ENCODE measurements around the gene ZNF76. TPM values are rescaled to one million over a fixed set of nuclear protein-coding genes. Genes with fewer than 3 reads are reported as not detected.

ZNF76 gene
- total and polyA plus RNA-seq, 9 of the 15 experiments (the other 6 are each of a cell fraction or from before 2014, with no cell fraction given): 1.2 to 17.8 (median 10.7) TPM

- DNase-seq (ENCODE audit: extremely low read depth in 1 of 4, low spot score in 3 of 4) (peak; percentile 99 to 100 (median 100)), FAIRE-seq (peak; percentile 94), ATAC-seq (peak; percentile 97)
- under 1% methylated on average over 42 of the region's 77 CpGs for WGBS (ENCODE audit: insufficient coverage, low coverage, missing lambda C conversion rate)
- Histone ChIP-seq H3K36me3 (ENCODE audit: control insufficient read depth, insufficient read depth, low read length) (peaks cover 7% of the 10 kb centered on the region; the same call in 1 of the 3 replicates), H3K4me3 (peak within 1 kb of the TSS; percentile 73), H3K9ac (ENCODE audit: insufficient read depth in 1 of 2, low read depth in 2 of 2, low read length in 2 of 2) (peak within 1 kb of the TSS; percentile 69 to 98), H3K79me2 (ENCODE audit: control insufficient read depth, insufficient read depth, low read length) (peaks cover 37% of the 10 kb centered on the region), H2AFZ (ENCODE audit: low read depth, low read length) (peak within 1 kb of the TSS; percentile 89), H3K9me3 (replicated peaks; ENCODE audit: control insufficient read depth, insufficient read depth, low read depth, low read length) (no peaks in the 10 kb centered on the region), H4K20me1 (replicated peaks; ENCODE audit: control insufficient read depth, insufficient read depth, low read length) (peaks cover 43% of the 10 kb centered on the region), H3K4me2 (ENCODE audit: insufficient read depth, low read length) (peak within 1 kb of the TSS; percentile 92), H3K27ac (ENCODE audit: extremely low read depth, low read depth, low read length) (peak within 1 kb of the TSS; percentile 72), H3K9me1 (ENCODE audit: control insufficient read depth, insufficient read depth, low read length) (peaks cover 5% of the 10 kb centered on the region), H3K27me3 (ENCODE audit: control insufficient read depth in 2 of 2, insufficient read depth in 2 of 2, low read length in 2 of 2) (peaks cover 0 to 6% of the 10 kb centered on the region in 2 experiments; a peak in 2 of 5 replicates), H3K4me1 (replicated peaks in 1 of 2; ENCODE audit: control insufficient read depth in 2 of 2, insufficient read depth in 2 of 2, low read length in 2 of 2) (peaks cover 26 to 28% of the 10 kb centered on the region in 2 experiments; a peak in 4 of 5 replicates)
- intact Hi-C loops (cut with micrococcal nuclease): loop anchor here (1.0 to 2.0 kb wide), 5 partner anchors 20 to 126 kb away; partner anchors contain the start of genes DEF6 and RPL10A
- in situ Hi-C loops (cut with MboI): loop anchor here (5.0 kb wide), 1 partner anchor 125 kb away; the partner anchor contains the start of gene RPL10A
- POLR2A ChIA-PET: interaction anchor here (0.6 to 3.5 kb wide), 14 partner anchors 11 to 249 kb away, joined by 3 to 29 read pairs (median 4); partner anchors contain the start of gene ZNF76
- CTCF ChIA-PET (ENCODE audit: low intra/inter-chr PET ratio): interaction anchor here (0.6 to 2.7 kb wide), 6 partner anchors 48 to 153 kb away, joined by 3 to 26 read pairs (median 12); partner anchors contain the start of genes FANCE and RPL10A
- no TSS peak for BruUV-seq (replicated peaks)
- no peak for TF ChIP-seq HEY1 (CRISPR knock-in tag; IDR thresholded peaks at IDR 0.05; ENCODE audit: borderline replicate concordance)
- no peak for TF ChIP-seq ILF3 (IDR thresholded peaks at IDR 0.05; ENCODE audit: borderline replicate concordance)
- TF ChIP-seq TRIM28 (IDR thresholded peaks at IDR 0.05): no peak
- peak; percentile 64; the same call in 1 of the 2 replicates for TF ChIP-seq ELF1 (tag; IDR thresholded peaks at IDR 0.05)
- no peak for TF ChIP-seq ZNF253 (CRISPR knock-in tag; conservative IDR thresholded peaks at IDR 0.05)
- TF ChIP-seq ZKSCAN3 (CRISPR knock-in tag; IDR thresholded peaks at IDR 0.05): no peak
- no peak for TF ChIP-seq MCM5 (IDR thresholded peaks at IDR 0.05; ENCODE audit: low read depth)
- TF ChIP-seq CHD1 (IDR thresholded peaks at IDR 0.05; ENCODE audit: low read length): no peak
- TF ChIP-seq CTBP1 (IDR thresholded peaks at IDR 0.05; ENCODE audit: borderline replicate concordance): peak; percentile 83
- TF ChIP-seq MEIS2 (IDR thresholded peaks at IDR 0.05; ENCODE audit: partially characterized antibody): no peak
- 0 out of 2 replicates have a peak, but pooled peaks have one; percentile 5 for TF ChIP-seq CEBPZ (IDR thresholded peaks at IDR 0.05; ENCODE audit: borderline replicate concordance, low read depth, low read length)
- peak; percentile 46; the same call in 1 of the 2 replicates for TF ChIP-seq RNF2 (IDR thresholded peaks at IDR 0.05)
- TF ChIP-seq DEAF1 (CRISPR knock-in tag; IDR thresholded peaks at IDR 0.05): peak; percentile 100
- TF ChIP-seq GABPB2 (CRISPR knock-in tag; conservative IDR thresholded peaks at IDR 0.05): no peak
- no peak for TF ChIP-seq PTTG1 (tag; IDR thresholded peaks at IDR 0.05; ENCODE audit: low read depth)
- no peak for TF ChIP-seq E2F3 (CRISPR knock-in tag; IDR thresholded peaks at IDR 0.05)
- TF ChIP-seq SMAD1 (IDR thresholded peaks at IDR 0.05; ENCODE audit: low read depth, low read length, partially characterized antibody): no peak
- TF ChIP-seq ZNF282 (CRISPR knock-in tag; IDR thresholded peaks at IDR 0.05): peak; percentile 41; the same call in 1 of the 2 replicates
Observed at GRCh38 chr6:35342258-35343091, 82.9 kb downstream of the ZNF76 start, which contains the start of gene PPARD. Gene PPARD (plus strand): TSS chr6:35342558. CDS start chr6:35411088, 68,530 bp downstream.

Measured in K562 (cell line).